ENCODE measurements around the gene FLNB.

Gene FLNB

DNA sequence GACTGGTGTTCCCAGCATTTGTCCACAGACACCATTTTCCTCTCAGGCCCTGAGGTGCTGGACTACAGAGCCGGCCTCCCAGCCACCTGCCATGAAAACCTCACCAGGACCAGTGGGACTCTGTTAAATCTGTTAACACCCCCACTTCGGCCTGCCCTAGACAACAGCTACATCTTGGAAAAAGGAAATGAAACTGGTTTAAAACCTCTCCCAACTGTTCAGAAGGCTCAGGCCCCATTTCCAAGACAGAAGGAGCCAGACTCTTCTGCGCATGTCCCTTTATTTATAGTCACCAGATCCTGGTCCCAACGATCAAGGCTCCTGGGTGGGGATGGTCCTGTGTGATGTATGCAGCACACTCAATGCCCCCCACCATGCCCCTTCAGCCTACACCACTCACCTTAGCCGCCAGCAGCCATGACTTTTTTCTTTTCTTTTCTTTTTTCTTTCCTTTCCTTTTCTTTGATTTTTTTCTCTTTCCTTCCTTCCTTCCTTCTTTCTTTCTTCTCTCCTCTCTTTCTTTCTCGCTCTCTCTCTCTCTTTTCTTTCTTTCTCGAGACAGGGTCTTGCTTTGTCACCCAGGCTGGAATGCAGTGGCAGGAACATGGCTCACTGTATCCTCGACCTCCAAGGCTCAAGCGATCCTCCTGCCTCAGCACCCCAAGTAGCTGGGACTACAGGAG is 25.5 kb upstream of the FLNB start:
- H3K9me3 ChIP-seq (ENCODE audit: control insufficient read depth, low read length): no peaks in the 10 kb centered on the region
- peak overlapping the region; percentile 22 to 59 for H3K4ac ChIP-seq (ENCODE audit: low read depth in 1 of 2, low read length in 2 of 2)
- peaks cover 11% of the 10 kb centered on the region for H3K4me1 ChIP-seq (ENCODE audit: control insufficient read depth, insufficient read depth, low read depth, low read length)
- no peak overlapping the region for H3K4me2 ChIP-seq (ENCODE audit: low read length, poor library complexity, severe bottlenecking)
- peak overlapping the region; percentile 70 to 80 for H3K18ac ChIP-seq (ENCODE audit: low read depth in 1 of 2, low read length in 2 of 2)
- peak overlapping the region; percentile 73 to 97 for H2BK12ac ChIP-seq (ENCODE audit: low read length in 2 of 2)
- peak overlapping the region; percentile 58 for H2AK5ac ChIP-seq (ENCODE audit: low read length, severe bottlenecking)
- peak overlapping the region; percentile 87 for H4K91ac ChIP-seq (ENCODE audit: low read length)
- 94% methylated on average over 9 of the region's 9 CpGs for WGBS
- H2BK15ac ChIP-seq (ENCODE audit: low read depth, poor library complexity, severe bottlenecking): peak overlapping the region; percentile 84
- H3K27me3 ChIP-seq (ENCODE audit: control insufficient read depth in 1 of 2, insufficient read depth in 1 of 2, low read length in 2 of 2): no peaks in the 10 kb centered on the region
- H3K79me1 ChIP-seq (replicated peaks; ENCODE audit: low read length, poor library complexity, severe bottlenecking): no peaks in the 10 kb centered on the region
- H2BK120ac ChIP-seq (ENCODE audit: low read depth, low read length): peak overlapping the region; percentile 64
- no peaks in the 10 kb centered on the region for H3K36me3 ChIP-seq (ENCODE audit: control insufficient read depth in 1 of 2, insufficient read depth in 2 of 2, low read depth in 1 of 2, low read length in 2 of 2)
- no peak overlapping the region for H3K9ac ChIP-seq (ENCODE audit: low read length)
- H3K14ac ChIP-seq (ENCODE audit: low read length in 2 of 2): no peak overlapping the region
- H3K27ac ChIP-seq (ENCODE audit: low read length, poor library complexity, severe bottlenecking): no peak overlapping the region
- H2BK5ac ChIP-seq (ENCODE audit: low read depth, low read length, poor library complexity, severe bottlenecking): no peak overlapping the region
- H2AFZ ChIP-seq (ENCODE audit: low read depth, low read length): no peak overlapping the region
- peak overlapping the region; percentile 12 for H4K8ac ChIP-seq (ENCODE audit: low read length)
- H3K23ac ChIP-seq (ENCODE audit: low read length in 2 of 2): no peak overlapping the region
- no peak overlapping the region for H3K4me3 ChIP-seq (ENCODE audit: insufficient read depth in 1 of 2, low read depth in 1 of 2, low read length in 2 of 2)
- DNase-seq: no peak

DNA sequence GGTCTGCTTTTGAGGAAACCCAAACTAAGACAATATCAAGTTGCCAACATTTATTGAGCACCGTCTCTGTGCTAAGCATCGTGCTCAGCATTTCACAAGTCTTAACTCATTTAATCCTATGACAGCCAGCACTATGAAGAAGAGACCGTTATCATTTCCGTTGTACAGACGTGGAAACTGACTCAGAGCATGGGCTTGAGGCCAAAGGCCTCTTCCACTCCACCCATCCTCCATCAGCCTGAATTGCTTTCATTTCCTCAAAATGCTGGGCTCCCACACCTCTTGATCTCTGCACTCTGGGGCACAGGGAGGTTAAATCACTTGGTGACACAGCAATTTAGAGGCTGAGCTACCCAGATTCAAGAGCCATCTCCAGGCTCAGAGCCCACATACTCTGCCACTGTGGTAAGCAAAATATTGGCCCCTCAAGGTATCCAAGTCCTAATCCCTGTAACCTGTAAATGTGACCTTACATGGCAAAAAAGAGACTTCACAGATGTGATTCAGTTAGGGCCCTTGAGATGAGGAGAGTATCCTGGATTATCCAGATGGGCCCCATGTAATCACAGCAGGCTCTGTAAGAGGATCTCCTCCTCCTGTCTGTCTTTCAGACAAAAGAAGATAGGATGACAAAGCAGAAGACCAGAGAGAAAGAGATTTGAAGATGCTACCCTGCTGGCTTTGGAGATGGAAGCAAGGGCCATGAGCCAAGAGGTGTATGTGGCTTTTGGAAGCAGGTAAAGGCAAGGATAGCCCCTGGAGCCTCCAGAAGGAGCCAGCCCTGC is 24.3 kb upstream of the FLNB start:
- no peak overlapping the region for H2BK5ac ChIP-seq (ENCODE audit: low read depth, low read length, poor library complexity, severe bottlenecking)
- DNase-seq: peak; percentile 94
- peak overlapping the region; percentile 47 to 85 for H2BK12ac ChIP-seq (ENCODE audit: low read length in 2 of 2)
- under 1% methylated on average over 5 of the region's 5 CpGs for WGBS
- peak overlapping the region; percentile 70 for H4K8ac ChIP-seq (ENCODE audit: low read length)
- H2BK120ac ChIP-seq (ENCODE audit: low read depth, low read length): no peak overlapping the region
- no peak overlapping the region for H2BK15ac ChIP-seq (ENCODE audit: low read depth, poor library complexity, severe bottlenecking)
- H3K23ac ChIP-seq (ENCODE audit: low read length in 2 of 2): no peak overlapping the region
- no peak overlapping the region for H2AFZ ChIP-seq (ENCODE audit: low read depth, low read length)
- H3K4ac ChIP-seq (ENCODE audit: low read depth in 1 of 2, low read length in 2 of 2): peak overlapping the region; percentile 39 to 75
- peak overlapping the region; percentile 55 to 57 for H3K18ac ChIP-seq (ENCODE audit: low read depth in 1 of 2, low read length in 2 of 2)
- H3K36me3 ChIP-seq (ENCODE audit: control insufficient read depth in 1 of 2, insufficient read depth in 2 of 2, low read depth in 1 of 2, low read length in 2 of 2): no peaks in the 10 kb centered on the region
- no peaks in the 10 kb centered on the region for H3K79me1 ChIP-seq (replicated peaks; ENCODE audit: low read length, poor library complexity, severe bottlenecking)
- no peak overlapping the region for H3K4me3 ChIP-seq (ENCODE audit: insufficient read depth in 1 of 2, low read depth in 1 of 2, low read length in 2 of 2)
- H3K9ac ChIP-seq (ENCODE audit: low read length): peak overlapping the region; percentile 48
- H3K9me3 ChIP-seq (ENCODE audit: control insufficient read depth, low read length): no peaks in the 10 kb centered on the region
- no peak overlapping the region for H2AK5ac ChIP-seq (ENCODE audit: low read length, severe bottlenecking)
- no peak overlapping the region for H3K27ac ChIP-seq (ENCODE audit: low read length, poor library complexity, severe bottlenecking)
- H3K4me2 ChIP-seq (ENCODE audit: low read length, poor library complexity, severe bottlenecking): no peak overlapping the region
- no peak overlapping the region for H3K14ac ChIP-seq (ENCODE audit: low read length in 2 of 2)
- peaks cover 6% of the 10 kb centered on the region for H3K4me1 ChIP-seq (ENCODE audit: control insufficient read depth, insufficient read depth, low read depth, low read length)
- H4K91ac ChIP-seq (ENCODE audit: low read length): no peak overlapping the region
- no peaks in the 10 kb centered on the region for H3K27me3 ChIP-seq (ENCODE audit: control insufficient read depth in 1 of 2, insufficient read depth in 1 of 2, low read length in 2 of 2)

DNA sequence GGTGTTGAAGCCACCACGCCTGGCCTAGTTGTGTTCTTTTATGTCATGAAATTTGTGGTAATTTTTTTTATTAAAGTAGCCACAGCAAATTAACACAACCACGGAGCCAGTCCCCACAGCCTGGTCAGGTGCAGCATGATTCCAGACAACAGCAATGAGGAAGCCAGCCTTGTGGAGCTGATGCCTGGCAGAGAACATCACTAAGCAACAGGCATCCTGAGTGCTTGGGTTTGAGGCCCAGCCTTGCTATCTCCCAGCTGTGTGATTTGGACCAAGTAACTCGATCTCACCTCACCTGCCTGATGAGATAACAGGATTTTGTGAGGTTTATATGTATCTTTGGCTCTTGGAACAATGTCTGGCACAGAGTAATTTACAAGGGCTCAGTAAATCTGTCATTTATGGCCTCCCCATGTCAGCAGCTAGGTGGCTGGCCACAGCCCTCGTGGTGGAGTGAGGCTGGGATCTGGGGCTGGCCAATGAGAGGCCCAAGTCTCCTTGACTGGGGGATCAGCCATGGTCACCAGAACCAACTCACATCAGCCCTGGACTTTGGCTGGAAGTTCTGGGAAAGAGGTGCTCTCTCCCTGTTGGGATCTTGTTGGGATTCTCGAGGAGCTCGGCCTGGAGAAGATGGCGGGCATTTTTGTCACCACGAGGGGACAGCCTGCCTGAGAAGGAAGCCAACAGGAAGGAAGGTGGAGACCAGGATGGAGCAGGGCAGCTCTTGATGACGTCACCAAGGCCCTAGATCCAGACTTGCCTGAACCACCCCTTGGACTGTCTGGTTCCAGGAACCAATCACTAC is 22.8 kb upstream of the FLNB start:
- Histone ChIP-seq H3K18ac (ENCODE audit: low read depth in 1 of 2, low read length in 2 of 2) (peak overlapping the region in 1 of 2 experiments; percentile 55), H2AFZ (ENCODE audit: low read depth, low read length) (no peak overlapping the region), H3K79me1 (replicated peaks; ENCODE audit: low read length, poor library complexity, severe bottlenecking) (no peaks in the 10 kb centered on the region), H3K4me3 (ENCODE audit: insufficient read depth in 1 of 2, low read depth in 1 of 2, low read length in 2 of 2) (no peak overlapping the region), H3K4me2 (ENCODE audit: low read length, poor library complexity, severe bottlenecking) (no peak overlapping the region), H2BK120ac (ENCODE audit: low read depth, low read length) (no peak overlapping the region), H3K9ac (ENCODE audit: low read length) (no peak overlapping the region), H3K36me3 (ENCODE audit: control insufficient read depth in 1 of 2, insufficient read depth in 2 of 2, low read depth in 1 of 2, low read length in 2 of 2) (no peaks in the 10 kb centered on the region), H3K27me3 (ENCODE audit: control insufficient read depth in 1 of 2, insufficient read depth in 1 of 2, low read length in 2 of 2) (no peaks in the 10 kb centered on the region), H3K14ac (ENCODE audit: low read length in 2 of 2) (no peak overlapping the region), H3K27ac (ENCODE audit: low read length, poor library complexity, severe bottlenecking) (no peak overlapping the region), H4K8ac (ENCODE audit: low read length) (no peak overlapping the region), H3K9me3 (ENCODE audit: control insufficient read depth, low read length) (no peaks in the 10 kb centered on the region), H4K91ac (ENCODE audit: low read length) (peak overlapping the region; percentile 61), H3K23ac (ENCODE audit: low read length in 2 of 2) (no peak overlapping the region), H3K4ac (ENCODE audit: low read depth in 1 of 2, low read length in 2 of 2) (no peak overlapping the region), H3K4me1 (ENCODE audit: control insufficient read depth, insufficient read depth, low read depth, low read length) (peaks cover 6% of the 10 kb centered on the region), H2BK12ac (ENCODE audit: low read length in 2 of 2) (peak overlapping the region; percentile 61 to 79), H2BK5ac (ENCODE audit: low read depth, low read length, poor library complexity, severe bottlenecking) (no peak overlapping the region), H2BK15ac (ENCODE audit: low read depth, poor library complexity, severe bottlenecking) (no peak overlapping the region), H2AK5ac (ENCODE audit: low read length, severe bottlenecking) (no peak overlapping the region)
- DNase-seq: no peak
- 89% methylated on average over 8 of the region's 9 CpGs for WGBS

DNA sequence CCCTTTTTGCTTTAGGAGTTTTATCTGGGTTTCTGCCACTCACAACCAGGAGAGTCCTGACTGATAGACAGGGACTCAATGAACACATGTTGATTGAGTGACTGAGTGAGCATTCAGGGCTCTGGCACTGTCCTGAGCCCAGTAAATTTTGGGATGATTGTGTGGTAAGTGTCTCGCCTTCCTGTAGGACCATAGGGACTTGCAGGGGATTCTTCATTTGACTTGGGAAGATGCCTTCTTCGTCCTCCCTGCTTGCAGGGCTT is 22.3 kb upstream of the FLNB start:
- Histone ChIP-seq H3K23ac (ENCODE audit: low read length in 2 of 2) (no peak overlapping the region), H3K9me3 (ENCODE audit: control insufficient read depth, low read length) (no peaks in the 10 kb centered on the region), H3K79me1 (replicated peaks; ENCODE audit: low read length, poor library complexity, severe bottlenecking) (no peaks in the 10 kb centered on the region), H2BK12ac (ENCODE audit: low read length in 2 of 2) (peak overlapping the region in 1 of 2 experiments; percentile 79), H2AK5ac (ENCODE audit: low read length, severe bottlenecking) (no peak overlapping the region), H3K9ac (ENCODE audit: low read length) (no peak overlapping the region), H4K8ac (ENCODE audit: low read length) (no peak overlapping the region), H2BK15ac (ENCODE audit: low read depth, poor library complexity, severe bottlenecking) (no peak overlapping the region), H3K36me3 (ENCODE audit: control insufficient read depth in 1 of 2, insufficient read depth in 2 of 2, low read depth in 1 of 2, low read length in 2 of 2) (no peaks in the 10 kb centered on the region), H3K18ac (ENCODE audit: low read depth in 1 of 2, low read length in 2 of 2) (peak overlapping the region in 1 of 2 experiments; percentile 48), H3K27ac (ENCODE audit: low read length, poor library complexity, severe bottlenecking) (no peak overlapping the region), H2AFZ (ENCODE audit: low read depth, low read length) (no peak overlapping the region), H2BK120ac (ENCODE audit: low read depth, low read length) (no peak overlapping the region), H2BK5ac (ENCODE audit: low read depth, low read length, poor library complexity, severe bottlenecking) (no peak overlapping the region), H3K4ac (ENCODE audit: low read depth in 1 of 2, low read length in 2 of 2) (peak overlapping the region in 1 of 2 experiments; percentile 73), H4K91ac (ENCODE audit: low read length) (no peak overlapping the region), H3K4me2 (ENCODE audit: low read length, poor library complexity, severe bottlenecking) (no peak overlapping the region), H3K27me3 (ENCODE audit: control insufficient read depth in 1 of 2, insufficient read depth in 1 of 2, low read length in 2 of 2) (no peaks in the 10 kb centered on the region), H3K4me1 (ENCODE audit: control insufficient read depth, insufficient read depth, low read depth, low read length) (peaks cover 6% of the 10 kb centered on the region), H3K4me3 (ENCODE audit: insufficient read depth in 1 of 2, low read depth in 1 of 2, low read length in 2 of 2) (no peak overlapping the region), H3K14ac (ENCODE audit: low read length in 2 of 2) (no peak overlapping the region)
- 97% methylated on average over 2 of the region's 2 CpGs for WGBS
- no peak for DNase-seq

All from mesenchymal stem cell (in vitro differentiated cells and primary cell).